Measurements from ENCODE around the gene XRCC3.

- TF ChIP-seq CTCF (IDR thresholded peaks at IDR 0.05), result peak in 1 of 6 experiments; percentile 30
- TF ChIP-seq POLR2A (IDR thresholded peaks at IDR 0.05), result no peak
- TF ChIP-seq EP300 (IDR thresholded peaks at IDR 0.05), result no peak
Measured at GRCh38 chr14:103730490-103731035, 15.3 kb upstream of the XRCC3 start.

Data from upper lobe of left lung (tissue), 4 donors.